WTC11 (cell line): ENCODE results near the gene CCND3. TPM values are rescaled to one million over a fixed set of nuclear protein-coding genes. Genes with fewer than 3 reads are reported as not detected.

ENCODE experiments used
- ATAC-seq: fragments of 200-7000 bp; cut with Tn5 transposase; 2 replicates; pipeline ENCODE4 v1.10.0; 2021; ENCODE audit warnings: mild to moderate bottlenecking, moderate library complexity
- CTCF ChIA-PET: fragments of 300-600 bp; sonication (Branson Sonifier 250); formaldehyde crosslinking; loops from one replicate; lab custom pipeline; 2021; ENCODE audit warnings: antibody characterized with exemption; lab: Charles Lee
- POLR2A ChIA-PET: fragments of 350-600 bp; sonication (Branson Sonifier 250); formaldehyde crosslinking; loops from one replicate; lab custom pipeline; 2021; ENCODE audit warnings: antibody characterized with exemption; lab: Charles Lee
- DNase-seq: peaks from one replicate; pipeline ENCODE4 v3.0.0; 2021; ENCODE audit warnings: low spot score
- H3K27ac Mint-ChIP-seq: 2 replicates; pipeline ENCODE4 v1.8.0; 2021; ENCODE audit warnings: mixed read lengths
- H3K27me3 Mint-ChIP-seq: 2 replicates; pipeline ENCODE4 v1.8.0; 2021; ENCODE audit warnings: low read depth, mild to moderate bottlenecking, moderate library complexity, mixed read lengths
- H3K36me3 Mint-ChIP-seq: 2 replicates; pipeline ENCODE4 v1.8.0; 2021; ENCODE audit warnings: mixed read lengths
- H3K4me1 Mint-ChIP-seq: 2 replicates; pipeline ENCODE4 v1.8.0; 2022; ENCODE audit warnings: mixed read lengths
- H3K4me3 Mint-ChIP-seq: 2 replicates; pipeline ENCODE4 v1.8.0; 2021; ENCODE audit warnings: mild to moderate bottlenecking, moderate library complexity, mixed read lengths
- H3K9me3 Mint-ChIP-seq: 2 replicates; pipeline ENCODE4 v1.8.0; 2021; ENCODE audit warnings: mixed read lengths
- CDX4 ChIP-seq: fragments of 250-450 bp; sonication (Bioruptor Pico); IDR thresholded peaks from 2 replicates; pipeline ENCODE4 v1.9.0; 2021; ENCODE audit warnings: moderate library complexity, mild to moderate bottlenecking, inconsistent platforms, borderline replicate concordance
- GTF2I ChIP-seq: fragments of 250-450 bp; sonication (Bioruptor Pico); conservative IDR thresholded peaks from 2 replicates; pipeline ENCODE4 v1.4.0; 2021; ENCODE audit warnings: mild to moderate bottlenecking
- HMGA2 ChIP-seq: fragments of 250-450 bp; sonication (Bioruptor Pico); IDR thresholded peaks from 2 replicates; pipeline ENCODE4 v1.4.0; 2021; ENCODE audit warnings: mild to moderate bottlenecking, moderate library complexity
- JUN ChIP-seq: sonication (generic); formaldehyde crosslinking; IDR thresholded peaks from 2 replicates; pipeline ENCODE4 v1.8.0; 2023; ENCODE audit warnings: mild to moderate bottlenecking, missing genetic modification reagents
- MXD4 ChIP-seq: fragments of 250-450 bp; sonication (Bioruptor Pico); IDR thresholded peaks from 2 replicates; pipeline ENCODE4 v1.8.0; 2021; ENCODE audit warnings: mild to moderate bottlenecking, moderate library complexity, borderline replicate concordance
- MYBL2 ChIP-seq: sonication (generic); formaldehyde crosslinking; IDR thresholded peaks from 2 replicates; pipeline ENCODE4 v1.8.1; 2023; ENCODE audit warnings: mild to moderate bottlenecking, moderate library complexity, missing genetic modification reagents
- NFATC4 ChIP-seq: fragments of 250-450 bp; sonication (Bioruptor Pico); IDR thresholded peaks from 2 replicates; pipeline ENCODE4 v1.9.0; 2021; ENCODE audit warnings: mild to moderate bottlenecking
- NR3C1 ChIP-seq: sonication (generic); formaldehyde crosslinking; conservative IDR thresholded peaks from 2 replicates; pipeline ENCODE4 v1.8.1; 2023; ENCODE audit warnings: low read depth, mild to moderate bottlenecking, missing genetic modification reagents
- PRRX2 ChIP-seq: fragments of 250-450 bp; sonication (Bioruptor Pico); IDR thresholded peaks from 2 replicates; pipeline ENCODE4 v1.8.0; 2021; ENCODE audit warnings: mild to moderate bottlenecking
- RELA ChIP-seq: sonication (generic); formaldehyde crosslinking; IDR thresholded peaks from 2 replicates; pipeline ENCODE4 v1.8.1; 2022; ENCODE audit warnings: missing genetic modification reagents, mild to moderate bottlenecking, borderline replicate concordance
- RORB ChIP-seq: fragments of 250-450 bp; sonication (Bioruptor Pico); IDR thresholded peaks from 2 replicates; pipeline ENCODE4 v1.9.0; 2021; ENCODE audit warnings: mild to moderate bottlenecking
- SMAD4 ChIP-seq: sonication (generic); formaldehyde crosslinking; IDR thresholded peaks from 2 replicates; pipeline ENCODE4 v1.8.0; 2022; ENCODE audit warnings: mild to moderate bottlenecking, missing genetic modification reagents
- USF2 ChIP-seq: sonication (generic); formaldehyde crosslinking; IDR thresholded peaks from 2 replicates; pipeline ENCODE4 v1.8.1; 2023; ENCODE audit warnings: mild to moderate bottlenecking, missing genetic modification reagents, moderate library complexity
- ZNF232 ChIP-seq: sonication (generic); formaldehyde crosslinking; IDR thresholded peaks from 2 replicates; pipeline ENCODE4 v1.8.0; 2022; ENCODE audit warnings: mild to moderate bottlenecking, missing genetic modification reagents
- ZNF423 ChIP-seq: fragments of 250-450 bp; sonication (Bioruptor Pico); IDR thresholded peaks from 2 replicates; pipeline ENCODE4 v2.1.2; 2022; ENCODE audit warnings: mild to moderate bottlenecking, moderate library complexity
- ZNF671 ChIP-seq: fragments of 250-450 bp; sonication (Bioruptor Pico); IDR thresholded peaks from 2 replicates; pipeline ENCODE4 v1.8.0; 2021; ENCODE audit warnings: mild to moderate bottlenecking
- total RNA-seq: library from RNA; stranded (reverse); gene quantifications from 3 replicates; pipeline ENCODE4 v1.2.3, GENCODE V29; 2021
- TF ChIP-seq, protein P1 (sequence below): sonication (generic); formaldehyde crosslinking; IDR thresholded peaks from 2 replicates; pipeline ENCODE4 v1.8.1; 2022; ENCODE audit warnings: low read depth, mild to moderate bottlenecking, moderate library complexity, missing genetic modification reagents, borderline replicate concordance
- TF ChIP-seq, protein P2 (sequence below): sonication (generic); formaldehyde crosslinking; conservative IDR thresholded peaks from 2 replicates; pipeline ENCODE4 v1.8.1; 2023; ENCODE audit warnings: mild to moderate bottlenecking, low read depth, missing genetic modification reagents, moderate library complexity
- TF ChIP-seq, protein P3 (sequence below): sonication (generic); formaldehyde crosslinking; IDR thresholded peaks from 2 replicates; pipeline ENCODE4 v1.8.0; 2022; ENCODE audit warnings: missing genetic modification reagents
- TF ChIP-seq, protein P4 (sequence below): sonication (generic); formaldehyde crosslinking; IDR thresholded peaks from 2 replicates; pipeline ENCODE4 v1.8.0; 2022; ENCODE audit warnings: mild to moderate bottlenecking, missing genetic modification reagents
- TF ChIP-seq, protein P5 (sequence below): sonication (generic); formaldehyde crosslinking; IDR thresholded peaks from 2 replicates; pipeline ENCODE4 v1.8.0; 2022; ENCODE audit warnings: mild to moderate bottlenecking, missing genetic modification reagents

Gene CCND3
- total RNA-seq, 1 experiment from 2014 or later, result 33.6 TPM

DNA sequence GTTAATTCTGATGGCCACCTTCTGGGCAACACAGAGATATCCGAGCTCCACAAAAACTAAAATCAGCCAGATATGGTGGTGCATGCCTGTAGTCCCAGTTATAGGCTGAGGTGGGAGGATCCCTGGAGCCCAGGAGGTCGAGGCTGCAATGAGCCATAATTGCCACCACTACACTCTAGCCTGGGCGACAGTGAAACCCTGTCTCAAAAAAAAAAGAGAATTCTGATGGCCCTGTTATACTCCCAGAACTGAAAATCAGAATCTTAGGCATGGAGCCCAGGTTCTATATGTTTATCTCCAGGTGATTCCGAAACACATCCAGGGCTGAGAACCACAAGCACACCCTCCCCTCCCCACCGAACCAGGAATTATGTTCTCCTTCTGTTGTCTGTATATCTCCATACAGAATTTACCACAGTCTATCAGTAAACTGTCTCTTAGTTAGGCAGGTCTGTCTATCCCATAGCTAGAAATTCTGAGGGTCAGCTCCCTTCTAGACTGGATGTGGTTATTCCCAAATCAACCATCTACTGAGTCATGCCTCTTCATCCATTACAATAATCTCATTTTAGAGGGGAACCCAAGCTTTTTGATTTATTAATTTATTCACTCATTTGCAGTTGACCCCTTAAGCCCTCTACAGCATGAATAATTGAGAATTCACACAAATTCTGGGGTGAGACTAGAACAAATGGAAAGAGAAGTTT lies 24.8 kb upstream of the CCND3 start (continued):
- TF ChIP-seq RORB (CRISPR knock-in tag), result no peak
- TF ChIP-seq MYBL2 (CRISPR knock-in tag), result no peak
- TF ChIP-seq, protein P1, sequence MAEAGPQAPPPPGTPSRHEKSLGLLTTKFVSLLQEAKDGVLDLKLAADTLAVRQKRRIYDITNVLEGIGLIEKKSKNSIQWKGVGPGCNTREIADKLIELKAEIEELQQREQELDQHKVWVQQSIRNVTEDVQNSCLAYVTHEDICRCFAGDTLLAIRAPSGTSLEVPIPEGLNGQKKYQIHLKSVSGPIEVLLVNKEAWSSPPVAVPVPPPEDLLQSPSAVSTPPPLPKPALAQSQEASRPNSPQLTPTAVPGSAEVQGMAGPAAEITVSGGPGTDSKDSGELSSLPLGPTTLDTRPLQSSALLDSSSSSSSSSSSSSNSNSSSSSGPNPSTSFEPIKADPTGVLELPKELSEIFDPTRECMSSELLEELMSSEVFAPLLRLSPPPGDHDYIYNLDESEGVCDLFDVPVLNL (CRISPR knock-in tag), result no peak
- TF ChIP-seq PRRX2 (CRISPR knock-in tag), result no peak
- TF ChIP-seq, all 79 proteins: peak for 0

DNA sequence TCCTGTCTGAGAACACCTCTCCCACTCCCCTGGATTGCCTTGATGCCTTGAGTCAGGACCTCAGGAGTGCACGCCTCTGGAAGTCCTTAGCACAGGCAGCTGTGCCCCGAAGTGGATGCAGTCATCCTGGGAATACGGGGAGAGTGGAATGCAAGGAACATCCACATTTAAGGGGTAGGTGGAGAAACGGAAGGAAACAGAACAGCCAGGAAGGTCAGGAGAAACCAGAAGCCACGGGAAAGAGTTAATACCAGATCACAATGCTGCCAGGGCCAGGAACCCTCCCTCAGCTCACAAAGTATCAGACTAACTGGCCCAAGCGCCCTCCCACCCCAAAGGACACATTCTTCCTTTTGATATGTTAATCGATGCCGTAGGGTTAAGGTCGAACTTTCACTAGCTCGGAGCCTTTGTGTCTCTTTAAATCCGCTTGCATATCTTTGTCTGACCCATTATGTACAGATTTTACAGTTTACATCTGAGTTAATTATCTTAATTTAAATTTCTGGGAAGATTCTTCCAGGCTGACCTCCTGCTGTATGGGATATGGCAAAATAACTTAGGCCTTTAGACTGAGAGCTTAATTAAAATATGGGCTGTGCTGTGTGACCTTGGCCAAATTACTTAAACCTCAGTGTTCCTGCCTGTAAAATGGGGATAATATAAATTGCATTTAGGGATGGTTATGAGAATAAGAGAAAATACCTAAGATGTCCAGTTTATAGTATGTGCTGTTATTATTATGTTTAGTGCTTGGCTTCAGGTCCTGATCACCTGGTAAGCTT lies 24.0 kb upstream of the CCND3 start:
- ATAC-seq (peak; percentile 91), DNase-seq (peak; percentile 80)
- ChIA-PET CTCF (interaction anchor here (0.8 to 4.1 kb wide), 13 partner anchors 12 to 488 kb away, joined by 3 to 38 read pairs (median 4); partner anchors contain the start of genes BYSL, CCND3, MED20 and PRICKLE4), POLR2A (interaction anchor here (0.7 to 2.1 kb wide), 7 partner anchors 24 to 188 kb away, joined by 3 to 9 read pairs (median 4); partner anchors contain the start of genes BYSL, C6orf132, CCND3 and MED20)
- Mint-ChIP-seq H3K4me1 (peaks cover 54% of the 10 kb centered on the region), H3K27me3 (no peaks in the 10 kb centered on the region; the same call in 1 of the 2 replicates), H3K27ac (peak overlapping the region; percentile 100), H3K4me3 (peak overlapping the region; percentile 29), H3K9me3 (peaks cover 4% of the 10 kb centered on the region; the same call in 1 of the 2 replicates), H3K36me3 (no peaks in the 10 kb centered on the region)
- TF ChIP-seq, protein P2, sequence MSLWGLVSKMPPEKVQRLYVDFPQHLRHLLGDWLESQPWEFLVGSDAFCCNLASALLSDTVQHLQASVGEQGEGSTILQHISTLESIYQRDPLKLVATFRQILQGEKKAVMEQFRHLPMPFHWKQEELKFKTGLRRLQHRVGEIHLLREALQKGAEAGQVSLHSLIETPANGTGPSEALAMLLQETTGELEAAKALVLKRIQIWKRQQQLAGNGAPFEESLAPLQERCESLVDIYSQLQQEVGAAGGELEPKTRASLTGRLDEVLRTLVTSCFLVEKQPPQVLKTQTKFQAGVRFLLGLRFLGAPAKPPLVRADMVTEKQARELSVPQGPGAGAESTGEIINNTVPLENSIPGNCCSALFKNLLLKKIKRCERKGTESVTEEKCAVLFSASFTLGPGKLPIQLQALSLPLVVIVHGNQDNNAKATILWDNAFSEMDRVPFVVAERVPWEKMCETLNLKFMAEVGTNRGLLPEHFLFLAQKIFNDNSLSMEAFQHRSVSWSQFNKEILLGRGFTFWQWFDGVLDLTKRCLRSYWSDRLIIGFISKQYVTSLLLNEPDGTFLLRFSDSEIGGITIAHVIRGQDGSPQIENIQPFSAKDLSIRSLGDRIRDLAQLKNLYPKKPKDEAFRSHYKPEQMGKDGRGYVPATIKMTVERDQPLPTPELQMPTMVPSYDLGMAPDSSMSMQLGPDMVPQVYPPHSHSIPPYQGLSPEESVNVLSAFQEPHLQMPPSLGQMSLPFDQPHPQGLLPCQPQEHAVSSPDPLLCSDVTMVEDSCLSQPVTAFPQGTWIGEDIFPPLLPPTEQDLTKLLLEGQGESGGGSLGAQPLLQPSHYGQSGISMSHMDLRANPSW (CRISPR knock-in tag), result no peak
- TF ChIP-seq CDX4 (CRISPR knock-in tag) (no peak), NR3C1 (CRISPR knock-in tag) (no peak), USF2 (CRISPR knock-in tag) (no peak), RORB (CRISPR knock-in tag) (no peak), MXD4 (CRISPR knock-in tag) (no peak), JUN (CRISPR knock-in tag) (no peak), HMGA2 (peak; percentile 20; the same call in 1 of the 2 replicates), SMAD4 (CRISPR knock-in tag) (no peak), RELA (CRISPR knock-in tag) (no peak), NFATC4 (CRISPR knock-in tag) (peak; percentile 27; the same call in 1 of the 2 replicates), ZNF671 (CRISPR knock-in tag) (0 out of 2 replicates have a peak, but pooled peaks have one; percentile 13), ZNF232 (CRISPR knock-in tag) (no peak), GTF2I (peak; percentile 100), ZNF423 (peak; percentile 41; the same call in 1 of the 2 replicates)
- TF ChIP-seq, protein P3, sequence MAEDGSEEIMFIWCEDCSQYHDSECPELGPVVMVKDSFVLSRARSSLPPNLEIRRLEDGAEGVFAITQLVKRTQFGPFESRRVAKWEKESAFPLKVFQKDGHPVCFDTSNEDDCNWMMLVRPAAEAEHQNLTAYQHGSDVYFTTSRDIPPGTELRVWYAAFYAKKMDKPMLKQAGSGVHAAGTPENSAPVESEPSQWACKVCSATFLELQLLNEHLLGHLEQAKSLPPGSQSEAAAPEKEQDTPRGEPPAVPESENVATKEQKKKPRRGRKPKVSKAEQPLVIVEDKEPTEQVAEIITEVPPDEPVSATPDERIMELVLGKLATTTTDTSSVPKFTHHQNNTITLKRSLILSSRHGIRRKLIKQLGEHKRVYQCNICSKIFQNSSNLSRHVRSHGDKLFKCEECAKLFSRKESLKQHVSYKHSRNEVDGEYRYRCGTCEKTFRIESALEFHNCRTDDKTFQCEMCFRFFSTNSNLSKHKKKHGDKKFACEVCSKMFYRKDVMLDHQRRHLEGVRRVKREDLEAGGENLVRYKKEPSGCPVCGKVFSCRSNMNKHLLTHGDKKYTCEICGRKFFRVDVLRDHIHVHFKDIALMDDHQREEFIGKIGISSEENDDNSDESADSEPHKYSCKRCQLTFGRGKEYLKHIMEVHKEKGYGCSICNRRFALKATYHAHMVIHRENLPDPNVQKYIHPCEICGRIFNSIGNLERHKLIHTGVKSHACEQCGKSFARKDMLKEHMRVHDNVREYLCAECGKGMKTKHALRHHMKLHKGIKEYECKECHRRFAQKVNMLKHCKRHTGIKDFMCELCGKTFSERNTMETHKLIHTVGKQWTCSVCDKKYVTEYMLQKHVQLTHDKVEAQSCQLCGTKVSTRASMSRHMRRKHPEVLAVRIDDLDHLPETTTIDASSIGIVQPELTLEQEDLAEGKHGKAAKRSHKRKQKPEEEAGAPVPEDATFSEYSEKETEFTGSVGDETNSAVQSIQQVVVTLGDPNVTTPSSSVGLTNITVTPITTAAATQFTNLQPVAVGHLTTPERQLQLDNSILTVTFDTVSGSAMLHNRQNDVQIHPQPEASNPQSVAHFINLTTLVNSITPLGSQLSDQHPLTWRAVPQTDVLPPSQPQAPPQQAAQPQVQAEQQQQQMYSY (CRISPR knock-in tag), result peak; percentile 64
- TF ChIP-seq, protein P4, sequence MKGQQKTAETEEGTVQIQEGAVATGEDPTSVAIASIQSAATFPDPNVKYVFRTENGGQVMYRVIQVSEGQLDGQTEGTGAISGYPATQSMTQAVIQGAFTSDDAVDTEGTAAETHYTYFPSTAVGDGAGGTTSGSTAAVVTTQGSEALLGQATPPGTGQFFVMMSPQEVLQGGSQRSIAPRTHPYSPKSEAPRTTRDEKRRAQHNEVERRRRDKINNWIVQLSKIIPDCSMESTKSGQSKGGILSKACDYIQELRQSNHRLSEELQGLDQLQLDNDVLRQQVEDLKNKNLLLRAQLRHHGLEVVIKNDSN (CRISPR knock-in tag), result 0 out of 2 replicates have a peak, but pooled peaks have one; percentile 12
- TF ChIP-seq, protein P5, sequence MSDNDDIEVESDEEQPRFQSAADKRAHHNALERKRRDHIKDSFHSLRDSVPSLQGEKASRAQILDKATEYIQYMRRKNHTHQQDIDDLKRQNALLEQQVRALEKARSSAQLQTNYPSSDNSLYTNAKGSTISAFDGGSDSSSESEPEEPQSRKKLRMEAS, result peak; percentile 56; the same call in 1 of the 2 replicates
